Activated naive CD8-positive, alpha-beta T cell (primary cell): ENCODE results near the gene GPR152.

Source experiments
- H3K27ac Mint-ChIP-seq: one replicate; pipeline ENCODE4 v1.8.0; 2021; ENCODE audit warnings: mixed read lengths
- H3K27me3 Mint-ChIP-seq: one replicate; pipeline ENCODE4 v1.8.0; 2021; ENCODE audit warnings: mixed read lengths
- H3K36me3 Mint-ChIP-seq: one replicate; pipeline ENCODE4 v1.8.0; 2021; ENCODE audit warnings: mixed read lengths
- H3K4me1 Mint-ChIP-seq: one replicate; pipeline ENCODE4 v1.8.0; 2021; ENCODE audit warnings: low read depth, mixed read lengths
- H3K4me3 Mint-ChIP-seq: one replicate; pipeline ENCODE4 v1.8.0; 2021; ENCODE audit warnings: mild to moderate bottlenecking, mixed read lengths
- H3K9me3 Mint-ChIP-seq: one replicate; pipeline ENCODE4 v1.8.0; 2021; ENCODE audit warnings: low read depth, mixed read lengths

Gene GPR152

DNA sequence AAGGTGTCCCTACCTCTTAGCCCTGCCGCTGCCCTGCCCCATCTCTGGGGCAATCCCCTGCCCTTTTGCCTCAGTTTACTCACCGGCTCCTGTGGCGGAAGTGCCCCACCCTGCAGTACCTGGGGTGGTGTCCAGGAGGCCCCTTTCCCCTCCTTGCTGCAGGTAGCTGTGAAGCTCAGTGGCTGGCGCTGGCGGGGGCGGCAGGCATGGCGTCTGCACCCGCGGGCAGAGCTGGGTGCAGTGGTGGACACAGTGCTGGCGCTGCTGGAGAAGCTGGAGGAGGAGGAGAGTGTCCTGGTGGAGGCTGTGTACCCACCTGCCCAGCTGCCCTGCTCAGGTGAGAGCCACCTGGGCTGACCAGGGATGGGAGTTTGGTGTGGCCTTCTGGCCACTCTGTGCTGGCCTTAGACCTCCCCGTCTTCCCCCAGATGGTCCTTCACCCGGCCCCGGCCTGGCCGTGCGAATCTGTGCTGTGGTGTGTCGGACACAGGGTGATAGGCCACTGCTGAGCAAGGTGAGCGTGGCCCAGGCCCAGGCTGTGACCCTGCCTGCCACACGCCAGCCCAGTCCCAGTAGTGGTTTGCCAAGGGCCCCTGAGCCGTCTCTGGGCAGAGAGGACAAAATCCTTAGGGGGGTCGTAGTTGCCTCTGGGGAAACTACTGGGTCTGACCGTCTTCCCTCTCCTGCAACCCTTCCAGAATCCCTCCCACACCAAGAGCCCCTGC is 33.0 kb downstream of the GPR152 start:
- H3K36me3 Mint-ChIP-seq: no peaks in the 10 kb centered on the region
- peaks cover 46% of the 10 kb centered on the region for H3K4me1 Mint-ChIP-seq
- peak overlapping the region; percentile 93 for H3K27ac Mint-ChIP-seq
- H3K9me3 Mint-ChIP-seq: no peaks in the 10 kb centered on the region
- no peaks in the 10 kb centered on the region for H3K27me3 Mint-ChIP-seq
- H3K4me3 Mint-ChIP-seq: peak overlapping the region; percentile 85

DNA sequence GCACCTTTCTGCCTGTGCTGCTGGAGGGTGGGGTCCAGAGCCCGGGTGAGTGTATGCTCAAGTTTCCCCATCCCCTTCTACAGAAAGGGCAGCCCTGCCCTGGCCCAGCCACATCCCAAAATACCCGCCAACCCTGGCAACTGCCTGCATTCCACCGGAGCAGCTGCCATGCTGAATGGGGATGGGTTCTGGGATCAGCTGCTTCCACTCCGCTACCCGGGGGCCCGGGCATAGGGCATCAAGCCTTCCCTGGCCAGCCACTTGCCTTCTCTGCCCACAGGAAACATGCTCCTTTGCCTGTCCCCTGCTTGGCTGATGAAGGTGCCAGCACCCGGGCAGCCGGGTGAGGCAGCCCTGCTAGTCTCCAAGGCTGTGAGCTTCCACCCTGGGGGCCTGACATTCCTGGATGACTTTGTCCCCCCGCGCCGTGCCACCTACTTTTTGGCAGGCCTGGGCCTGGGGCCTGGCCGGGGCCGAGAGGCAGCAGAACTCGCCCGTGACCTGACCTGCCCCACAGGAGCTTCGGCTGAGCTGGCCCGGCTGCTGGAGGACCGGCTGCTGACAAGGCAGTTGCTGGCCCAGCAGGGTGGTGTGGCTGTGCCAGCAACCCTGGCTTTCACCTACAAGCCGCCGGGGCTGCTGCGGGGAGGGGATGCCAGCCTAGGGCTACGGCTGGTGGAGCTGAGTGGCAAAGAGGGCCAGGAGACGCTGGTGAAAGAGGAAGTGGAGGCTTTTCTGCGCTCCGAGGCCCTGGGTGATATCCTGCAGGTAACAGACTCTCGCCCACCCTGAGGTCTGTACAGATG is 33.9 kb downstream of the GPR152 start:
- no peaks in the 10 kb centered on the region for H3K9me3 Mint-ChIP-seq
- H3K4me3 Mint-ChIP-seq: peak overlapping the region; percentile 85
- peak overlapping the region; percentile 93 for H3K27ac Mint-ChIP-seq
- H3K27me3 Mint-ChIP-seq: no peaks in the 10 kb centered on the region
- no peaks in the 10 kb centered on the region for H3K36me3 Mint-ChIP-seq
- H3K4me1 Mint-ChIP-seq: peaks cover 48% of the 10 kb centered on the region

DNA sequence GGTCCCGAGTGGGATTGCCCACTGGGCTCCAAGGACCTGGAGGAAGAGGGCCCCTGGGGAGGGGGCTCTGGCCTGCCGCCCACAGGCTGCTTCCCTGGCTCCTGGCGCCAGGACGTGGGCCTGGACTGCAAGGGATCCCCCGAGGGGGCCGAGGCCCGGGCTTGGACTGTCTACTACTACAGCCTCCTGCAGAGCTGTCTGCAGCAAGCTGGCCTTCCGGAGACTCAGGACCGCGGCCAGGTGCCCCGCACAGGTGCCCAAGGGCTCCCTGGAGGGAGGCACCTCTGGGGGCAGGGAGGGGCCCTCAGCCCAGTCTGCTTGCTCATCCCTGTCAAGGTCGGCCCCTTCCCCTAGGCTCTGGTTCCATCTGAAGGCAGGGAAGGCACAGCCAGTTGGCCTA is 35.1 kb downstream of the GPR152 start:
- Mint-ChIP-seq H3K9me3 (no peaks in the 10 kb centered on the region), H3K4me1 (peaks cover 54% of the 10 kb centered on the region), H3K27me3 (no peaks in the 10 kb centered on the region), H3K27ac (peak overlapping the region; percentile 85), H3K36me3 (no peaks in the 10 kb centered on the region), H3K4me3 (peak overlapping the region; percentile 85)

DNA sequence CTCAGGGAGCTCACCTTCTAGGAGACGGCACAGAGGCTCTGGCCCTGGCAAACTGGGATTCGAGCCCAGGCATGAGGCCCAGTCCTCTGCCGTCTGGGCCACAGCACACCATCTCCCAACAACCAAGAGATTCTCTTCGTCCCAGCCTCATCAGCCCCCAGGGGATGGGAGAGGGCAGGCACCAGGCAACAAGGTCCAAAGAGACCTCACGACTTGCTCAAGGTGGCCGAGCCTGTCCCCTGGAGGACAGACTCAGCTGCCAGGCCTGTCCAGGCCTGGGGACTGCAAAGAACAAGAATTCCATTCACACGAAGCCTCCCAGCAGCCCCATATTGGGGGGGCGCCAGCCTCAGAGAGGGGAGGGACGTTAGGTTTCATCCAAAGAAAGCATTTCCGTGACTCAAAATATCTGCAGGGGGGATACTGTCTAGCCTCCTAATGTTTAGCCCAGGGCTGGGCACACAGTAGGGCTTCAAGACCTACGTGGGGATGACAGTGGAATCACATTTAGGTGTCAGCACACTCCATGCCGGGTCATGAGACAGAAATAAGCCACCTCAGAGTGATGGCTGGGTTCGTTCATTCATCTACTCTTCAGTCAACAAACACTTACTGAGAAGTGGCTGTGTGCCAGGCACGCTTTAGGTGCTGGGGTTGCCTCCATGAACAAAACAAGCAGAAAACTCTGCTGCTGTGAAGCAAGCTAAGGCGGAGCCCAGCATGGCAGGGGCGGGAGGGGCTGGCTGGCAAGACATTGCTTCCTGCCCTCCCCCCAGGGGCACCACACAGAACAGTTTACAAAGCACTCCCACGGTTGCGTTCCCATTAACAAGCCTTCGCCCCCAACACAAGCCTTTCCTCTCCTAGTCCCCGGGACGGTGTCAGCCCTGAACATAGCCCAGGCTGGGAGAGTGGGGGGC is 35.9 kb downstream of the GPR152 start:
- Mint-ChIP-seq H3K27me3 (no peaks in the 10 kb centered on the region), H3K4me1 (peaks cover 62% of the 10 kb centered on the region), H3K27ac (peak overlapping the region; percentile 97), H3K9me3 (no peaks in the 10 kb centered on the region), H3K4me3 (peak overlapping the region; percentile 85), H3K36me3 (no peaks in the 10 kb centered on the region)

DNA sequence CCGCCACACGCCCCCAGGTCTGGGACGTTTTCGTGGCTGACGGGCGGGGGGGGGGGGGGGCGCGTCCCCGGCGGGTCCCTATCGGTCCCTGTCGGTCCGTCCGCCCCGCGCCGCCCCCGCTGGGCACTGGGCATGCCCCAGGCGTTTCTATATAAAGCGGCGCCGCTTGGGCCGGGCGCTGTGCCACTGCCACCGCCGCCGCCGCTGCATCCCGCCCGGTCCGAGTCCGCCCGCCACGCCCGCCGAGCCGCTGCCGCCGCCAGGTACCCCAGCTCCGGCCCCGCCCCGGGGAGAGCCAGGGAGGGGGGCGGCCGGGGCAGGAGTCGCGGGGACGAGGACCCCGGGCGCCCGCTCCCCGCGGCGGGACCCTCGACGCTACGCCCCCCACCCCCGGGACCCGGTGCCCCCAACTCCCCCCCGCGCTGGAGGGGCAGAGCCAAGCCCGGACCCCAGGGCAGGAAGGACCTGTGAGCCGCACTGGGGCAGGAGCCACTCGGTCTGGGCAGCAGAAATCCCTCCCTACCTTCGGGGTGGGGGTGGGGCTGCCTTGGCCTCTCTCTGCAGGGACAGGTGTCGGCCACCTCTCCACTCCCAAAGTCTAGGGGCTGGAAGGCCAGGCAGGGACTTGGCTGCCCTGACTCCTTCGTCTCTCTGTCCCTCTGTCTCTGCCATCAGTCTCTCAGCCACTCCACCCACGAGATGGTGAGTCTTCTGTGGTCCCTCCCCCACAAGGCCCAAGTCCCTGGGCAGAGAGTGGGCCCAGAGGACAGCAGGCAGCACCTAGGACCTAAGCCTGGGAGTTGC is 36.8 kb downstream of the GPR152 start, which contains the start of gene CARNS1:
CARNS1 (plus strand) TSS at position 178 of the 804 bp plus-strand sequence; CDS start at position 700, 522 bp downstream.
- peak within 1 kb of the TSS; percentile 97 for H3K27ac Mint-ChIP-seq
- no peaks in the 10 kb centered on the region for H3K36me3 Mint-ChIP-seq
- peak within 1 kb of the TSS; percentile 85 for H3K4me3 Mint-ChIP-seq
- no peaks in the 10 kb centered on the region for H3K9me3 Mint-ChIP-seq
- peaks cover 68% of the 10 kb centered on the region for H3K4me1 Mint-ChIP-seq
- H3K27me3 Mint-ChIP-seq: no peaks in the 10 kb centered on the region

DNA sequence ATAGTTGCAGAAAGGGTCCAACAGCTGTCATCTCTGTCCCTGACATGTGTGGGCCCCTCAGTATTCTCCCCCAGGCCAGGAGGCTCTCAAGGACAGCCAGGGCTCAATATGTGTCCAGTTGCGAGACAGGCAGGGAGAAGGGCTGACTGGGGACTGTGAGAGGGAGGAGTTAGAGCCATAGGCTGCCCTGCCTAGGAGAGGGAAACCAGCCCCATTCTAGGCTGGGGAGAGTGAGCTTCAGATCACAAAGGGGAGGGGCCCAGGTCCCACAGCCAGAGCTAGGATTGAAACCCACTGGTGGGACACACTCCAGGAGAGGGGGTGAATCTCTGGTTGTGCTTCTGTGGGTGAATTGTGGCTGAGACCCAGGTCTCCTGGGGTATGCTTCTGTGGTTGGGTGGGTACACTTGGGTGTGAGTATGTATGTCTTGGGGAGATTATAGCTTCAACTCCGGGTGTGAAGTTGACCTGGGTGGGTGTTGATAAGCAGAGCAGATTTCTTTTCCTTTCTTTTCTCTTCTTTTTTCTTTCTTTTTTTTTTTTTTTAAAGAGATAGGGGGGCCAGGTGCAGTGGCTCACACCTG is 39.2 kb downstream of the GPR152 start:
- peak overlapping the region; percentile 54 for H3K4me3 Mint-ChIP-seq
- no peaks in the 10 kb centered on the region for H3K27me3 Mint-ChIP-seq
- no peaks in the 10 kb centered on the region for H3K9me3 Mint-ChIP-seq
- peak overlapping the region; percentile 58 for H3K27ac Mint-ChIP-seq
- peaks cover 72% of the 10 kb centered on the region for H3K4me1 Mint-ChIP-seq
- H3K36me3 Mint-ChIP-seq: no peaks in the 10 kb centered on the region

DNA sequence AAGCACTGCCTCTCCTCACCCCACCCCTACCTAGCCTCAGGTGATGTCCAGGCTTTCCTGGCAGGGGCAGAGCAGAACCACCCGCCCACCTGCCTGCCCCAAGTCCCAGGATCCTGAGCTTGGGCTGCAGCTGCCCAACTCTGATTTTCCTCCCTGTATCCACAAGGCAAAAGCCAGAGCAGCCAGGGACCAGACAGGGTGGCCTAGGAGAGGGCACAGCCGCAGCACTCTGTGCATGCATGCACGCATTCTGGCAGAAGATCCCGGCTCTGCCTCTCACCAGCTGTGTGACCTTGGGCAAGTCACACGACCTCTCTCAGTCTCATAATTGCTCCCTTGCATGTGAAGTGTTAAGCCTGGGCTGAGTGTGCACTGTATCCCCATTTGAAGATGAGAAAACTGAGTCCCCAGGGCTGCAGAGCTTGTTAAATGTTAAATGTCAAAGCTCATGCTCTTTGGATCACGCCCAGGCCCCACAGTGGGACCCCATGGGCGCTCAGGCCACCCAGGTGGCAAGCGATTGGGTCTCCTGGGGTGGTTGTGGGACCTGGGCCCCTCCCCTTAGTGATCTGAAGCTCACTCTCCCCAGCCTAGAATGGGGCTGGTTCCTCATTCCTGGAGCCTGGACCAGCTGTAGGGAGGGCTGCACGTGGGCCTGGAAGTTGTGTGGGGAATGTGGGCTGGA is 39.9 kb downstream of the GPR152 start:
- no peaks in the 10 kb centered on the region for H3K9me3 Mint-ChIP-seq
- peaks cover 73% of the 10 kb centered on the region for H3K4me1 Mint-ChIP-seq
- no peak overlapping the region for H3K4me3 Mint-ChIP-seq
- no peaks in the 10 kb centered on the region for H3K36me3 Mint-ChIP-seq
- no peaks in the 10 kb centered on the region for H3K27me3 Mint-ChIP-seq
- H3K27ac Mint-ChIP-seq: peak overlapping the region; percentile 58

DNA sequence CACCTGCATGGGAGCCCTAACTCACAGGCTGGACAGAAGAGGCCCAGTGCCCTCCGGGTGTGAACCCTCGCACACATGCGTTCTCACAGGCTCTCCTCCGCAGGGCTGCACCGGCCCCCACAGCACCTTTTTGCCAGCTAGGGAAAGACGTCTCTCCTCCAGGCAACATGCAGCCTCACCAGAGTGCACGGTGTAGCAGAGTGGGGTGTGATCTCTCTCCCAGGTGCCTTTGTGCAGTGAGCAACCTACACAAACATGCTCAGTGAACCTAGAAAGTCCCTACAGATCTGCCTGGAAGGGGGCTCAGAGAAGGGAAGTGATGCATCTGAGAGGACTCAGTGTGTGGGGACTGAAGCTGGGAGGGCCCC is 40.8 kb downstream of the GPR152 start:
- Mint-ChIP-seq H3K4me1 (peaks cover 76% of the 10 kb centered on the region), H3K4me3 (peak overlapping the region; percentile 8), H3K27me3 (no peaks in the 10 kb centered on the region), H3K9me3 (no peaks in the 10 kb centered on the region), H3K27ac (peak overlapping the region; percentile 93), H3K36me3 (no peaks in the 10 kb centered on the region)

DNA sequence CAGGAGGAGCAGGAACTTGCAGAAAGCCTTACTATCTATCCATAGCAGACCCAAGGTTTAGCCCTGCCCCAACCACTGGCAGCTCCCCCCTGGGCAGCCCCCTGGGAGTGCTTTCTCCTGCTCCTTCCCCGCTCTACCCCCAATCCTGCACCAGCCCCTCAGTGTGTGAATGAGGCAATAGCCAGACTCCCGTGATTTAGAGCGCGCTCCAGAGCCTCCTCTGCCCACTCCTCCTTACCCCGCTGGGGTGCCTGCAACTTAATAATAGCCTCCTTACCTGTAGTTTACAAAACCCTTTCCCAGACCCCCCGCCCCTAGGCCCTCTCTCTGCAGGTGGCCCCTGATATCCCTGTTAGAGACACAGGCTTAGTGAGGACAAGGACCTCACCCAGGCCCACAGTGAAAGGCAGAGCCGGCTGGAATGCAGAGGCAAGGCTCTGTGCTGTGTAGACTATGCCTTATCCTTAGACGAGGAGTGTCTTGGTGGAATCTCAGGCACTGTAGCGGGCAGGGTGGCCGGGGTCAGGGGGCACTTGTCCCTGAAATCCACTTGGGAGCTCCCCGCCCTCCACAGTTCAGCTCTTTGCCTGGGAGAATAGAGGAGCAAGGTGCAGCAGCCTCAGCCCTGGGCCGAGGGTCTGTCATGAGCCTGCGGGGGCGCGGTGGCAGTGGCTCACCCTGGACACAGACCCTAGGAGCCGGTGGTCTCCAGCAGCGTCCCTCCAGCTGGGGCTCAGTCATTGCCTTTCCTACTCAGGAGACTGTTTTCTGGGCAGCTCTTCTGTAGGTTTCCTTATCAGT is 41.3 kb downstream of the GPR152 start:
- no peaks in the 10 kb centered on the region for H3K36me3 Mint-ChIP-seq
- H3K27me3 Mint-ChIP-seq: no peaks in the 10 kb centered on the region
- H3K27ac Mint-ChIP-seq: peak overlapping the region; percentile 93
- peaks cover 75% of the 10 kb centered on the region for H3K4me1 Mint-ChIP-seq
- peak overlapping the region; percentile 40 for H3K4me3 Mint-ChIP-seq
- H3K9me3 Mint-ChIP-seq: no peaks in the 10 kb centered on the region

DNA sequence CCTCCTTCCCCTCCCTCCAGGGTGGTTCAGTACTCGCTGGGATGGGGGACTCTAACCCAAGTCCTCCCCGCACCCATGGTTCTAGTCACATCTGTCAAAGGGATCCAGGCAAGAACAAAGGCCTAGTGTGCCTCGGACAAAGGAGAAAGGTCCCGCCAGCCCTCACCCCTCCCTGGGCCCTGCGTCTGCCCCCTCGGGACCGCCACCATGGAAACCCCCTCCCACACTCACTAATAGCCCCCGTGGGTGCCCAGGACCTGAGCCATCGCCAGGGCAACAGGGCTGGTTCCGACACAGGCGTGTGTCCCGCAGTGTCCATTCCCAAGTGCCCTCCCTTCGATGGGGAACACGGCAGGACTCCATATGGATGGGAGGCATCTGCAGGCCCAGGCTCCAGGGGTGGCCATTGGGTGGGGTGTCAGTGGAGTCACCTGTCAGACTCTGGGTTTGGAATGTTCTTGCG is 42.1 kb downstream of the GPR152 start:
- Mint-ChIP-seq H3K9me3 (no peaks in the 10 kb centered on the region), H3K4me1 (peaks cover 78% of the 10 kb centered on the region), H3K36me3 (no peaks in the 10 kb centered on the region), H3K27me3 (no peaks in the 10 kb centered on the region), H3K27ac (peak overlapping the region; percentile 93), H3K4me3 (peak overlapping the region; percentile 80)

DNA sequence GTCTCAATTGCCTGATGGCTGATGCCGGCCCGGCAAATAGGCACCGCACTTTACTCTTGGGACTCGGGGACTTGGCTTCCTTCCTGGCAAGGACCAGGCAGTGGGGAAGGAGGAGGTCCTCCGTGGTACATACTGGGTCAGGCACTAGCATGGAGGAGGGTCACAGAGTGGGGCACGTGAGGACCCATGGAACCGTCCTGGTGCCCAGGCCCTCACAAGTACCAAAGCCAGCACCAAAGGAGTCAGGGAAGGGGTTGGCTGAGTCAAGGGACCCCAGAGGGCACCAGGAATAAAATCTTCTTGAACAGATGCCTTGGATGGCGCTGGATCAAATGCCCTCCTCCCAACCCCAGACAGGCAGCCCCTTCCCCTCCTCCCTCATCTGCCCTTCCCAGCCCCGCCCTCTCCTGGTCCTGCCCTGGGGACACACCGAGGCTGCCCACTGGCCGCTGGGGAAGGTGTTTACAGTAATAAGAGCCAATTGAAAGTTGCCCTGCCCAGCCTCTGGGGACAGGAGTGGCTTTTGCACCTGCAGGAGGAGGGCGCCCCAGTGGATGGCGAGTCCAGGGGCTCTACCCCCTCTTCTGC is 42.7 kb downstream of the GPR152 start:
- Mint-ChIP-seq H3K4me1 (peaks cover 79% of the 10 kb centered on the region), H3K27ac (peak overlapping the region; percentile 93)

DNA sequence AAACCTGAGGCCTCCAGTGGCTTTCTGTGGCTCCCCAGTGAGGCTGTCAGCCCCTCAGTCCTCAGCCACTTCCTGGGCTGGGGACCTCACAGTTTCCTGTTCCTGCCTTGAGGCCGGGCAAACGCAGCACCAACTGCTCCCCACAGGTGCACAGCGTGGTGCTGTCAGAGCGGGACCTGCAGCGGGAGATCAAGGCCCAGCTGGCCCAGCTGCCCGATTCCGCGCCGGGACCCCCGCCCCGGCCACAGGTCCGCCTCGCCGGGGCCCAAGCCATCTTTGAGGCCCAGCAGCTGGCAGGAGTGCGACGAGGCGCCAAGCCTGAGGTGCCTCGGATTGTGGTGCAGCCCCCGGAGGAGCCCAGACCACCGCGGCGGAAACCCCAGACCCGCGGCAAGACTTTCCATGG is 43.3 kb downstream of the GPR152 start:
- Mint-ChIP-seq H3K27ac (peak overlapping the region; percentile 97), H3K4me3 (peak overlapping the region; percentile 95), H3K9me3 (no peaks in the 10 kb centered on the region), H3K4me1 (peaks cover 79% of the 10 kb centered on the region), H3K27me3 (no peaks in the 10 kb centered on the region), H3K36me3 (no peaks in the 10 kb centered on the region)

More for the DNA sequence above, 42.7 kb downstream of the GPR152 start:
- H3K9me3 Mint-ChIP-seq: no peaks in the 10 kb centered on the region
- H3K36me3 Mint-ChIP-seq: no peaks in the 10 kb centered on the region
- H3K4me3 Mint-ChIP-seq: peak overlapping the region; percentile 80
- H3K27me3 Mint-ChIP-seq: no peaks in the 10 kb centered on the region
